ENCODE results near the gene STARD8.
"Not testable (repeated sequence)": the region's sequence is repeated elsewhere in the genome, so short reads cannot be mapped to it uniquely, and the experiment has no call there.

The STARD8 gene

DNA sequence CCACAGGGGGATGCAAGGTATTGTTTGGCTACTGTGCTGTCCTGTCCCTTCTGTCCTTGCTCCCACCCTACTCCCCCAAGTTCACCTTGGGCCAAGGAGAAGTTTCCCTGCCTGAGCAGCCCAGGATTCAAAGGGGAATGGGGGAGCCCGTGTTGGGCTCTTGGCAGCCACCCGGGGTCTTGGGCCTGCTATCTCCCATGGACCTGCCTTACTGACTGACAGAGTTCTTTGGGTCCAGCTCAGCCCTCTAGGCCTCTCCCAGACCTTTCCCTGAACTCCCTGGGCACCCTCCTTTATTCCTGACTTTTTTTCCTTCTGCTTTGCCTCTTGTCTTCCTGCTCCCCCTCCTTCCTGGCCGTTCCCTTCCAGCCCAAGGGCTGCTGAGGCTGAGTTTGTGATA, 67.4 kb downstream of the STARD8 start:
- FAIRE-seq (no peak), DNase-seq (ENCODE audit: low spot score) (no peak)

DNA sequence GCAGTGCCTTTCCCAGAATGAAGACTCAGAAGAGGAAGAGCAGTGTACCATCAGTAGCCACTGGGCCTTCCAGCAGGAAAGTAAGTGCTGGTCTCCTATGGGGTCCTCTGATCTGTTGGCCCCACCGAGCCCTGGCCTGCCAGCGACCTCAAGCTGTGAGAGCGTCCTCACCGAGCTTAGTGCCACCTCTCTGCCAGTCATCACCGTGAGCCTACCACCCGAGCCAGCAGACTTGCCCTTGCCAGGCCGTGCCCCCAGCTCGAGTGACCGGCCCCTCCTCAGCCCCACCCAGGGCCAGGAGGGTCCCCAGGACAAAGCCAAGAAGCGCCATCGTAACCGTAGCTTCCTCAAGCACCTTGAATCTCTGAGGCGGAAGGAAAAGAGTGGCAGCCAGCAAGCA, 69.7 kb downstream of the STARD8 start:
- DNase-seq (ENCODE audit: low spot score) (no peak), FAIRE-seq (no peak)

DNA sequence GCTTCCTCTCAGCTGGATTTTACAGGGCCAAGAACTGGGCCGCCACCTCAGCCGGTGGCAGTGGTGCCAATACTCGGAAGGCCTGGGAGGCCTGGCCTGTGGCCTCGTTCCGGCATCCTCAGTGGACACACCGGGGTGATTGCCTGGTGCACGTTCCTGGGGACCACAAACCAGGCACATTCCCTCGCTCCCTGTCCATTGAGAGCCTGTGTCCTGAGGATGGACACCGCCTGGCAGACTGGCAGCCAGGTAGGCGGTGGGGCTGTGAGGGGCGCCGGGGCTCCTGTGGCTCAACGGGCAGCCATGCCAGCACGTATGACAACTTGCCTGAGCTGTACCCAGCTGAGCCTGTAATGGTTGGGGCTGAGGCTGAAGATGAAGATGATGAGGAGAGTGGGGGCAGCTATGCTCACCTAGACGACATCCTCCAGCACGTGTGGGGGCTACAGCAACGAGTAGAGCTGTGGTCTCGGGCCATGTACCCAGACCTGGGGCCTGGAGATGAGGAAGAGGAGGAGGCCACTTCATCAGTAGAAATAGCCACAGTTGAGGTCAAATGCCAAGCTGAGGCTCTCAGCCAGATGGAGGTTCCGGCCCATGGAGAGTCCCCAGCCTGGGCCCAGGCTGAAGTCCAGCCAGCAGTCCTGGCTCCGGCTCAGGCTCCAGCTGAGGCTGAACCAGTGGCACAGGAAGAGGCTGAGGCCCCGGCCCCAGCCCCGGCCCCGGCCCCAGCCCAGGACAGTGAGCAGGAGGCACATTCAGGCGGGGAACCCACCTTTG, 70.4 kb downstream of the STARD8 start:
- DNase-seq (ENCODE audit: low spot score) (no peak), FAIRE-seq (no peak)

DNA sequence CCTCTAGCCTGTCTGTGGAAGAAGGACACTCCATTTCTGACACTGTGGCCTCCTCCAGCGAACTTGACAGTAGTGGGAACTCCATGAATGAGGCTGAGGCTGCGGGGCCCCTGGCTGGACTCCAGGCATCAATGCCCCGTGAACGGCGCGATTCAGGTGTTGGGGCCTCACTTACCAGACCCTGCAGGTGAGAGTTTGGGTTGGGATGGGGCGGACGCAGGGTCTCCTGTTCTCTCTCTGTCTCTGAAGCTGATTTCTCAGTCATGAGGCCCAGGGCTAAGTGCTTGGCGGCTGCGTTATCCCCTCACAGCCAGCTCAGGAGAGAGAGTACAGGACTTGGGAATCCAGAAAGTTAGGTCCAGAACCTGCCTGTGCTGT, 71.0 kb downstream of the STARD8 start:
- DNase-seq (ENCODE audit: low spot score) (no peak), FAIRE-seq (no peak)

DNA sequence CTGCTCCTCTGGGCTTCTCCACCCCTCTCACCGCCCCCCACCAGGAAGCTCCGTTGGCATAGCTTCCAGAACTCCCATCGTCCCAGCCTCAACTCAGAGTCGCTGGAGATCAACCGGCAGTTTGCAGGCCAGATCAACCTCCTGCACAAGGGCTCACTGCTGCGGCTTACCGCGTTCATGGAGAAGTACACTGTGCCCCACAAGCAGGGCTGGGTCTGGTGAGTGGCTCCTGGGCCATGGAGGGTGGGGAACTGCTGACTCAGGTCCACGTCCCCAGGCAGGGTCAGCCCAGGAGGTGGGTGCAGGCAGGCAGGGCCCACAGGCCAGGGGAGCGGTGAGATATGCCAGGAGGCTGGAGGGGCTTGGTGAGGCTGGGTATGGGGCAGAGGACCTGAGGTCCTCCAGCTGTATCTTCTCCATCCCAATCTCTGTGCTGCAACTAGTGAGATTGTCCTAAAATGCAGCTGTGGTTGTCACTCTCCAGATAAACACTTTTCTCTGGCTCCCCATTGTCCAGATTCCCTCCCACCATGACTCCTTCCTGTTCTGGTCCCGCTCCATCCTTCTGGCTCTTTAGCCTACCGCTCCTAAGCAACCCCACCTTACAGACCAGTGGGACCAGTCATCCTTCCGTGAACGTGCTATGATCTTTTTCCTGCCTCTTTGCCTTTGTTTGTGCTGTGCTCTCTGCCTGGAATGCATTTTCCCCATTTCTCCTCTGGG, 71.9 kb downstream of the STARD8 start:
- DNase-seq (ENCODE audit: low spot score) (no peak), FAIRE-seq (no peak)

DNA sequence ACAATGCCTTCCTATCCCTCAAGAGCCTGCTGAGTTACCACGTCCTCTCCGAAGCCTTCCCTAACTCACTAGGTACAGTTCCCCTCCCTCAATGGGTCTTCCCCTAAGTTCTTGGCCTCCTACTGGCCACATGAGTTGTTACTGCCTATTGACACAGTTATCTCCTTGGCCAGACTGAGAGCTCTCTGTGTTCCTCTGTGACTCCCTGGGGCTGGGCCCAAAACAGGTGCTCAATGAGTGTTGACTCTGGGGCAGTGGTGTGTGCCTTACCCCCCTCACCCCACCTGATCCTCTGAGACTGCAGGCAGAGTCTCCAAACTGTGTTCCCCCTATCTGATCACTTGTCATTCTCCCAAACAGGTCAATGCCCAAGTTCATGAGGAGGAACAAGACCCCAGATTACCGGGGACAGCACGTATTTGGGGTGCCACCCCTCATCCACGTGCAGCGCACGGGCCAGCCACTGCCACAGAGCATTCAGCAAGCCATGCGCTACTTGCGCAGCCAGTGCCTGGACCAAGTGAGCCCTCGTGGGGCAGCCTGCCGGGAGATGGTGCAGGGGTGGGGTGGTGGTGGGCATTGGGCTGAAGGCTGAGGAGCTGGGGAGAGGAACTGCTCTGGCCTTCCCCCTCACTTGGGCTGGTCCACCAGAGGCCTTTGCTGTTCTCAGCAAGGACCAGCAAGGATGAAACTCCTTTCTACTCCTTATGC, 72.6 kb downstream of the STARD8 start:
- DNase-seq (ENCODE audit: low spot score) = no peak
- no peak for FAIRE-seq

DNA sequence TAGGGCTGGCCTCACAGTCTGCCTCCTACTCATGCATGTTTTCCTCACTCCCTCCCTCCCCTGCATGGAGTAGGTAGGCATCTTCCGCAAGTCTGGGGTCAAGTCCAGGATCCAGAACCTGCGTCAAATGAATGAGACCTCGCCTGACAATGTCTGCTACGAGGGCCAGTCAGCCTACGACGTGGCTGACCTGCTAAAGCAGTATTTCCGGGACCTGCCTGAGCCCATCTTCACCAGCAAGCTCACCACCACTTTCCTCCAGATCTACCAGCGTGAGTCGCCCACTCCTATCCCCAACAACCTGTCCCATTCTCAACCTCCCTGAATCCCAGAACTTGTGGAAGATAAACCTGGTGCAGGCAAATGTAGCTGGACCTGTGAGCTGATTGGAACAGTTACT, 73.4 kb downstream of the STARD8 start:
- no peak for DNase-seq (ENCODE audit: low spot score)
- FAIRE-seq = no peak

DNA sequence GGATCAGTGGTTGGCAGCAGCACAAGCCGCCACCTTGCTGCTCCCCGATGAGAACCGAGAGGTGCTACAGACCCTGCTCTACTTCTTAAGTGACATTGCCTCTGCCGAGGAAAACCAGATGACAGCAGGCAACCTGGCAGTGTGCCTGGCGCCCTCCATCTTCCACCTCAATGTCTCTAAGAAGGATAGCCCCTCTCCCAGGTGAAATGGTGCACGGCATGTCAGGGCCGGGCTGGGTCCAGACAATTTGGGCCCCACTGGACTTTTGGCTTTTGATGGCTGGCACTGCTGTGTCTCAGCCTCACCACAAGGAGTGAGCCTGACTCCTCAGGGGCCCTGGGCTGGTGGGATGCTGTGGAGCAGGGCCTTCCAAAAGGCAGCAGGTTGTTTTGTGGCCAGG, 74.1 kb downstream of the STARD8 start:
- DNase-seq (ENCODE audit: low spot score) (no peak), FAIRE-seq (no peak)

DNA sequence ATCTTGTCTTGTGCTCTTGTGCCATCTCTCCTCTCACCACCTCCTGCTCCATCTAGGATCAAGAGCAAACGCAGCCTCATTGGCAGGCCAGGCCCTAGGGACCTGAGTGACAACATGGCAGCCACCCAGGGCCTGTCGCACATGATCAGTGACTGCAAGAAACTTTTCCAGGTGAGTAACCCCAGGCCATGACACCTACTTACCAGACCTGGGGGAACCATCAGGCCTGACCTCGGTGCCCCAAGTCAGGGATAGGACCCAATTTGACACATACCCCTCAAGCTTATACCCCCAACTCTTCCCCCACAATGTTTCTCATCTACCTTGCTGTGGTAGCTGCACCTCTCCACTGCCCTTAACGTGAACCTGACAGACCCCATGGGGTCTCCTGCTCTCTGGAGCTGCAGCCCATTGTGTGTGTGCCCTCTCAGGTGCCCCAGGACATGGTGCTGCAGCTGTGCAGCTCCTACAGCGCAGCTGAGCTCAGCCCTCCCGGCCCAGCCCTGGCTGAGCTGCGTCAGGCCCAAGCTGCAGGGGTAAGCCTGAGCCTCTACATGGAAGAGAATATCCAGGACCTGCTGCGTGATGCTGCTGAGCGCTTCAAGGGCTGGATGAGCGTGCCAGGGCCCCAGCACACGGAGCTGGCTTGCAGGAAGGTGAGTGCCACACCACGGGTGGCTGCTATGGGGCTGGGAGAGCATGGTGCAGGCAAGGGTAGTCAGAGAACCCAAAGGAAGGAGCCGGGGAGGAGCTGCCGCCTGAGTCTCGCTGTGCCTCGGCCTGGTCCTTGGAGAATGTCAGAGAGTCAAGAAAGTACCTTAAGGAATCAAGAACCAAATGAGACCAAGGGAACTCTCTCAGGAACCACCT, 74.8 kb downstream of the STARD8 start:
- FAIRE-seq (no peak), DNase-seq (ENCODE audit: low spot score) (no peak)

DNA sequence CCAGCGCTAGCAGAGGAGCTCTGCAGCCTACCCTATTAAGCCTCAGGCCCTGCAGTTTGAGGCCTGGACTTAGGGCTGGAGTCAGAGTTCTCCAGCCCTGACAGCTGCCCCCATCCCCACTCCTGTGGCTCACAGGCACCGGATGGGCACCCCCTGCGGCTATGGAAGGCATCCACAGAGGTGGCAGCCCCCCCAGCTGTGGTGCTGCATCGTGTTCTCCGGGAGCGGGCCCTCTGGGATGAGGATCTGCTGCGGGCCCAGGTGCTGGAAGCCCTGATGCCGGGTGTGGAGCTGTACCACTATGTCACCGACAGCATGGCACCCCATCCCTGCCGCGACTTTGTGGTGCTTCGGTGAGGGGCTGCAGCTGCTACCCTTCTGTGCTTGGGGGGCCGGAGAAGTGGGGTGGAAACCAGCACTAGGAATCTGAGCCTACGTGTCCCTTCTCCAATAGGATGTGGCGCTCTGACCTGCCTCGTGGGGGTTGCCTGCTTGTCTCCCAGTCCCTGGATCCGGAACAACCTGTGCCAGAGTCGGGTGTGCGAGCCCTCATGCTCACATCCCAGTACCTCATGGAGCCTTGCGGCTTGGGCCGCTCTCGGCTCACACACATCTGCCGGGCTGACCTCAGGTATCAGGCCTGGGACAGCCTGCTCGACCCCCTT, 76.2 kb downstream of the STARD8 start:
- DNase-seq (ENCODE audit: low spot score) = no peak

DNA sequence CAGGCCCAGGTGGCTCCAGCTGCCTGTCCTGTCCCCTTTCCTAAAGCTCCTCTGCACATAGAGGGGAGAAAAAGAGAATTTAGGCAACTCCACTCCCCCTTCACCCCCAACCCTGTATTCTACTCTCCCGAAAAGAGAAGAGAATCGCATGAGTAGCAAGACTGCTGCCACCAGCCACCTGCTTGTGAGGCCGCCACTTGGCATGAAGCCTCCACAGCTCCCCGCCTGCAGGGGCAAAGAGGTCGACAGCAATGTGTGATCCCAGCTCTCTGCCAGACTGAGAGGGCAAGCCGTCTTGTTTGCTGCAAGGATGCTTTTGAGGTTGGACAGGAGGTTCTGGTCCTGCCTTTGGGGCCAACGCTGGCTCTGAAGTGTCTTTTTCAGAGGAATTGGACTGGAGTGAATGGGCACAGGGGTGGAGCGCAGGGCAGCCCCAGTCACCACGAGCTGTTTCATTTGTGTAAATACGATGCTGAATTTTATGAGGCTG, 77.1 kb downstream of the STARD8 start:
- no peak for FAIRE-seq

More for the DNA sequence above, 76.2 kb downstream of the STARD8 start:
- no peak for FAIRE-seq

DNA sequence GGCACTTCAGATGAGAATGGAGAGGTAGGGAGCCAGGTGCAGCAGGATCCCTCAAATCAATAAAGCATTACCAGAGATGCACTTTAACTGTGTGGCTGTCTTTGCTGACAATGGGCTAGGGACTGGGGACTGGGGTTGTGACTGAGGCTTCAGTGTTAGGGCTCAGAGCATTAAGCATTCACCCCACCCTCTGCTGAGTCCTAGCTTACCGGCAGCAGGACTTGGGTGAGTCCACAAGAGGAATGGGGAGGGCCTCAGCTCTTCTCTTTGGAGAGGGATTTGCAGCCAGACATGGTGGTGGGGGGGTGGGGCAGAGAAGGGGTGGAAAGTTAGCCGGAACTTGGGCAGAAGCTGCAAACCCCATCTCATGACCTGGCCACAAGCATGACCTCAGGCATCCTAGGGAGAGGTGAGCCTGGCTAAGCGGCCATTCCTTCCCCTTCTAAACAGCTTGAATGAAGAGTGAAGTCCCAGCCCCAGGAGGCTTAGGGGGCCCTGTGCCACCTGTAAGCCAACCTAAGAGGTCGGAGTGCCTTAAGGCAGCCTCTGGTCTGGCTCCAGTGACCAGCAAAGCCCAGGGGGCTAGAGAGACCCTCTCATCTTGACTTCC, 78.4 kb downstream of the STARD8 start:
- no peak for DNase-seq (ENCODE audit: low spot score)

More for the DNA sequence above, 77.1 kb downstream of the STARD8 start:
- no peak for DNase-seq (ENCODE audit: low spot score)

DNA sequence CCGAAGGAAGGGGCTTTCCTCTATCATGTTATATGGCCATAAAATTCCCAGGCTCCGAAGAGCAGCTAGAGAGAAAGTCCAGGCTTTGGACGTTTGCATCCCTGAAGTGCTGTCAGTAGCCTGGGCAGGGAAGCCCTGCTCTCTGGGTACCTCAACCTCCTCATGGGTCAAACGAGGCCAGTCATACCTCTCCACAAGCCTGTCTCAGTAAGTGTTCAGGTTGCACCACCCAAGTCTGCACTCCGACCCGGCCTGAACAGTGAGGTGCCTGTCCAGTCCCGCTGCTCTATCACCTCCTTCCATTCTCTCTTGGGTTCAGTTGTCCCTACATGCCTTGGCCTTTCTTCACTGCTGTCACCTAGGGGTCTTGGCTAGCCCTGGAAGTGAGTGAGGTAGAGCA, 78.9 kb downstream of the STARD8 start:
- no peak for FAIRE-seq

More for the DNA sequence above, 78.4 kb downstream of the STARD8 start:
- no peak for FAIRE-seq

DNA sequence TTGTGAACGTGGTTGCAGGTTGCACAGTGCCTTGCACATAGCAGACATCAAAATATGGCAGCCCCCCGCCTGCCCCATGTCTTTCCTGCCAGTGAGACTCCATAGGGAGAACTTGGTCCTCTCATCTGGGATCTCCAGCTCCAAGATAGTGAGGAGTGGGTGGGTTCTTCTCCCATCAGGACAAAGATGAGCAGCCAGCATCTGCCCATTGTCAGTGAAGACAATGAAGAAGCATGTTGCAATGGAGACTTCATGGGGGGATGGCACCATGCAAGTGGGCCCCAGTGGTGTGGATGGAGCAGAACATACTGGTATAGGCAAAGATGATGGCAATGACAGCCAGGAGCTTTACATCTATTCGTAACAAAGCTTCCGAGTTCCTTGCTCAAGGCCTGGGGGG, 80.2 kb downstream of the STARD8 start:
- DNase-seq (ENCODE audit: low spot score) (no peak), FAIRE-seq (no peak)

More for the DNA sequence above, 78.9 kb downstream of the STARD8 start:
- DNase-seq (ENCODE audit: low spot score) = no peak

DNA sequence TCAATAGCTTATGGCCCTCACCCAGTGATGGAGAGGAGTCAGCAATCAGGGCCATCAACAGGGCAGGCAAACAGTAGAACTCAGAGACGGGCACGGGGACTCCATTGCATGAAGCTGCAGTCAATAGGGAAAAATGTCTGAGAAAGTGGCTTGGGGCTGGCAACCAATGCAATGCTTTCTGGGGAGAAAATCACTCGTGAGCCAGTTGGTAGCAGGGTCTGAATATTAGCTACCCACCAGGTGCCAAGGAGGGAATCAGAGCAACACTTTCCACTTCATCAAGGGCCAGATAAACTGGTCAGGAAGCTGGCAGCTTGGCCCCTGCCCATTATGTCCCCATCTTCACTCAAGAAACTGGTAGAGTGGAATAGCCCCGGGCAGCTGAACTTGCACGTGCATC, 80.7 kb downstream of the STARD8 start:
- FAIRE-seq (no peak), DNase-seq (ENCODE audit: low spot score) (no peak)

DNA sequence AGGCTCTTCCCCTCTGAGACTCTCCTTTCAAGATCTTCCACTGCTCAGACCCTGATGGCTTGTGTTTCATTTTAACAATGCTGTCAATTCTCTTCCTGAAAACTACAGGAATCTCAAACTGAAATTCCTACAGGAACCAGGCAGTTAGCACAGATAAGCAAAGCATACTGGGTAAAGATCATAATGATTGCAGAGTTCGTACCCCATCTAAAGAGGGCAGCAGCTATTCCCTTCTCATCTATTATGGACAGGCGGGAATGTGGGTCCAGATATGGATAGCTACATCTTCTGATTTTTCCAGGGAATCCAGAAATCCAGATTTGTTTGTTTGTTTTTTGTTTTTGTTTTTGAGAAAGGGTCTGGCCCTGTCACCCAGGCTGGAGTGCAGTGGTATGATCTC, 83.8 kb downstream of the STARD8 start:
- no peak for DNase-seq (ENCODE audit: low spot score)
- FAIRE-seq = no peak

DNA sequence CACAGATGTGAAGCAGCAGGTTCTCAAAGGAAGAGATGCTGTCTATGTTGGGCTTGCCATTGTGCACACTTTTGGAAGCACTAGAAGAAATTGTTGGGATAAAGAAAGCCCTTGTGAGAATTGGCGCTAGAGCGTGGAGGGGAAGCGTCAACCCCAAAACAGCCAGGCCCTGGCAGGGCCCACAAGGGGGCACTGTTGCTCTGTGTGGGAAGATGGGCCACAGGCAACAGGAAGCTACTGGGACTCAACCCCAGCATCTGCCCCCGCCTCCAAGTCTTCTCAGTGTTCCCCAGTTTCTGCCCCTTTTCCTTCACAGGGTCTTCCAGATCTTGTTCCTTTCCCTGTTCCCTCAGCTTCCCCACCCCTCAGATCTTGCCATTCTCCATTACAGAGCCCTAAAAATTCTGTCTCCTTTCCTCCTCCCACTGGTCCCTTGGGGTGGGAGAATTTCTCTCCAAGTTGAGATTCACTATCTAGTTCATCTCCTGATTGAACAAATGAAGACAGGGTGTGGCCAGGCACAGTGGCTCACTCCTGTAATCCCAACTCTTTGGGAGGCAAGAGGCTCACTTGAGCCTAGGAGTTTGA, 85.5 kb downstream of the STARD8 start:
- peak; percentile 71 for DNase-seq (ENCODE audit: low spot score)

DNA sequence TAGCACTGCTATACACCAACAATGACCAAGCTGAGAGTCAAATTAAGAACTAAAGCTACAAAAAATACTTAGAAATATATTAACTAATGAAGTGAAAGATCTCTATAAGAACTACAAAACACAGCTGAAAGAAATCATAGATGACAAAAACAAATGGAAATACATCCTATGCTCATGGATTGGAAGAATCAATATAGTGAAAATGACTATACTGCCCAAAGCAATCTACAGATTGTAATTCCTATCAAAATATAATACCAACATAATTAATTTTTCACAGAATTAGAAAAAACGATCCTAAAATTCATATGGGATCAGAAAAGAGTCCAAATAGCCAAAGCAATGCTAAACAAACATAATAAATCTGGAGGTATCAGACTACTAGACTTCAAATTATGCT, 87.8 kb downstream of the STARD8 start:
- FAIRE-seq = no peak

More for the DNA sequence above, 85.5 kb downstream of the STARD8 start:
- FAIRE-seq = no peak

DNA sequence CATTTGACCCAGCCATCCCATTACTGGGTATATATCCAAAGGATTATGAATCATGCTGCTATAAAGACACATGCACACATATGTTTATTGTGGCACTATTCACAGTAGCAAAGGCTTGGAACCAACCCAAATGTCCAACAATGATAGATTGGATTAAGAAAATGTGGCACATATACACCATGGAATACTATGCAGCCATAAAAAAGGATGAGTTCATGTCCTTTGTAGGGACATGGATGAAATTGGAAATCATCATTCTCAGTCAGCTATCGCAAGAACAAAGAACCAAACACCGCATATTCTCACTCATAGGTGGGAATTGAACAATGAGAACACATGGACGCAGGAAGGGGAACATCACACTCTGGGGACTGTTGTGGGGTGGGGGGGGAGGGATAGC, 94.4 kb downstream of the STARD8 start:
- not testable (repeated sequence) for FAIRE-seq; DNase-seq (ENCODE audit: low spot score)

More for the DNA sequence above, 87.8 kb downstream of the STARD8 start:
- DNase-seq (ENCODE audit: low spot score) = no peak

DNA sequence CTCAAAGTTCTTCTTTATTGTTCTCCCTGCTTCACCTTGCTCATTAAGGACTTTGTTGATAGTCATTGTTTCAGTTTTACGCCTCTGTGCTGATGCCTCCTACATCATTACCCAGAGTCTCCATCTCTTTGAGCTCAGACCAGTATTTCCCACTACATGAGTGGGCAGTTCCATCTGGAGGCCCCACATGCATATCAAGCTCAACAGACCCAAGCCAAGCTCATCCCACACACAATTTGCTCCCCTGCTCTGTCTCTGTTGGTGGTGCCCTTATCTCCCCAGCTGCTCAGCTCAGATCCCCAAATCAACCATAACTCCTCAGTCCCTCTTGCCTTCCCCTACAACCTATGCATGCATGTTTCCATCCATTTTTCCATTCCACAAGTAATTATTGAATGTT, 96.3 kb downstream of the STARD8 start:
- no peak for FAIRE-seq

More for the DNA sequence above, 96.3 kb downstream of the STARD8 start:
- no peak for DNase-seq (ENCODE audit: low spot score)

Measured in urothelium cell line (cell line).